Gastrocnemius medialis (tissue), 4 donors: Measurements from ENCODE around the gene SERPINA3. TPM values are rescaled to one million over a fixed set of nuclear protein-coding genes. Genes with fewer than 3 reads are reported as not detected.
A peak's percentile ranks its signal among the peaks of the same experiment; 100 is the strongest.

Experiments used
- ATAC-seq, 2 donors: fragments of 150-250 bp; one replicate each; pipeline ENCODE4 v1.9.1; 2016
- DNase-seq, 2 donors: peaks; one replicate each; pipeline ENCODE4 v3.0.0-alpha.2; 2019
- H3K27ac ChIP-seq, 4 donors: fragments of 200-600 bp; sonication (generic); 1 replicate in 1 of 4; 2 replicates in 3 of 4; pipeline ENCODE4 v1.5.1; 2016 to 2018; ENCODE audit warnings: mild to moderate bottlenecking in 2 of 4, moderate library complexity in 1 of 4
- H3K27me3 ChIP-seq, 3 donors: fragments of 200-600 bp; sonication (generic) in 2 of 3; 1 replicate in 1 of 3; 2 replicates in 2 of 3; pipeline versions ENCODE4 v1.5.1 to v1.6.0; 2016 to 2019; ENCODE audit warnings: mild to moderate bottlenecking in 1 of 3, moderate library complexity in 1 of 3
- H3K36me3 ChIP-seq, 2 donors: fragments of 200-600 bp; sonication (generic) in 1 of 2; one replicate each; pipeline ENCODE4 v1.5.1; 2017 to 2018
- H3K4me1 ChIP-seq, 2 donors: fragments of 200-600 bp; sonication (generic) in 1 of 2; one replicate each; pipeline ENCODE4 v1.5.1; 2016 to 2017; ENCODE audit warnings: mild to moderate bottlenecking in 2 of 2
- H3K4me3 ChIP-seq, 4 donors: fragments of 200-600 bp; sonication (generic) in 3 of 4; 1 replicate in 1 of 4; 2 replicates in 3 of 4; pipeline ENCODE4 v1.5.1; 2016 to 2019; ENCODE audit warnings: mild to moderate bottlenecking in 2 of 4
- H3K9me3 ChIP-seq, 3 donors: fragments of 200-600 bp; sonication (generic) in 2 of 3; 1 replicate in 1 of 3; 2 replicates in 2 of 3; pipeline ENCODE4 v1.5.1; 2016 to 2019
- POLR2A ChIP-seq, 2 donors: fragments of 450-650 bp; IDR thresholded peaks; one replicate each; pipeline ENCODE4 v1.6.1; 2017; ENCODE audit warnings: antibody characterized with exemption in 2 of 2, mild to moderate bottlenecking in 2 of 2, moderate library complexity in 2 of 2
- in situ Hi-C, 4 donors: fragments of 200-750 bp; cut with MboI; loops; one replicate each; pipeline versions ENCODE4 v1.15.0 to v1.8.0; 2017; ENCODE audit warnings: low sequenced_read_pairs in 4 of 4
- intact Hi-C: fragments of 100-400 bp; cut with DNase I; formaldehyde crosslinking; loops from one replicate; pipeline ENCODE4 v1.15.1; 2023; ENCODE audit warnings: low total_unique reads
- total RNA-seq, 4 donors: library from RNA; depleted of rRNA; stranded (reverse); fragments of >200 nt; gene quantifications; one replicate each; pipeline versions ENCODE4 v1.1.0 to v1.2.3, GENCODE V29; 2016
- TF ChIP-seq, protein P1 (sequence below), 5 experiments: fragments of 450-650 bp in 3 of 5; fragments of 200-600 bp in 2 of 5; sonication (generic) in 2 of 5; IDR thresholded peaks in 4 of 5; conservative IDR thresholded peaks in 1 of 5; 1 replicate in 4 of 5; 2 replicates in 1 of 5; pipeline ENCODE4 v1.5.1; 2016 to 2019; ENCODE audit warnings: antibody characterized with exemption in 5 of 5, mild to moderate bottlenecking in 3 of 5, moderate library complexity in 3 of 5

SERPINA3 gene
- total RNA-seq, 4 donors from 2014 or later: 18.3 to 80.9 (median 66.3) TPM

DNA sequence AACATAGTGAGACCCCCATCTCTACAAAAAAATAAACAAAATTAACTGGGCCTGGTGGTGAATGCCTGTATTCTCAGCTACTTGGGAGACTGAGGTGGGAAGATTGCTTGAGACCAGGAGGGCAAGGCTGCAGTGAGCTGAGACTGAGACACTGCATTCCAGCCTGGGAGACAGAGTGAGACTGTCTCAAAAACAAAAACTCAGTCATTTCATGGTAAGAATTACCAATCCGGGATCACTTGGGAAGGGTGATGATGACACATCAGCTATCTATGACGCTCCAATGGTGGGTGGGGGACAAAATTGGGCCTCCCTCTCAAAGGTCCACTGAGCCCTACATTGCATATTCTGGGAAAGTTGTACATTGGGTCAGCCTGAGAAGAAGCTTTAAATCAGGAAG lies 47.7 kb downstream of the SERPINA3 start:
- Histone ChIP-seq H3K4me1 (peaks cover 0 to 3% of the 10 kb centered on the region in 2 donors), H3K36me3 (no peaks in the 10 kb centered on the region), H3K27me3 (no peaks in the 10 kb centered on the region), H3K27ac (no peak overlapping the region), H3K4me3 (no peak overlapping the region), H3K9me3 (no peaks in the 10 kb centered on the region)
- no peak for ATAC-seq
- in situ Hi-C loops: no loop called here
- intact Hi-C loops: no loop called here
- no peak for TF ChIP-seq POLR2A (IDR thresholded peaks at IDR 0.05)
- TF ChIP-seq, protein P1, sequence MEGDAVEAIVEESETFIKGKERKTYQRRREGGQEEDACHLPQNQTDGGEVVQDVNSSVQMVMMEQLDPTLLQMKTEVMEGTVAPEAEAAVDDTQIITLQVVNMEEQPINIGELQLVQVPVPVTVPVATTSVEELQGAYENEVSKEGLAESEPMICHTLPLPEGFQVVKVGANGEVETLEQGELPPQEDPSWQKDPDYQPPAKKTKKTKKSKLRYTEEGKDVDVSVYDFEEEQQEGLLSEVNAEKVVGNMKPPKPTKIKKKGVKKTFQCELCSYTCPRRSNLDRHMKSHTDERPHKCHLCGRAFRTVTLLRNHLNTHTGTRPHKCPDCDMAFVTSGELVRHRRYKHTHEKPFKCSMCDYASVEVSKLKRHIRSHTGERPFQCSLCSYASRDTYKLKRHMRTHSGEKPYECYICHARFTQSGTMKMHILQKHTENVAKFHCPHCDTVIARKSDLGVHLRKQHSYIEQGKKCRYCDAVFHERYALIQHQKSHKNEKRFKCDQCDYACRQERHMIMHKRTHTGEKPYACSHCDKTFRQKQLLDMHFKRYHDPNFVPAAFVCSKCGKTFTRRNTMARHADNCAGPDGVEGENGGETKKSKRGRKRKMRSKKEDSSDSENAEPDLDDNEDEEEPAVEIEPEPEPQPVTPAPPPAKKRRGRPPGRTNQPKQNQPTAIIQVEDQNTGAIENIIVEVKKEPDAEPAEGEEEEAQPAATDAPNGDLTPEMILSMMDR (IDR thresholded peaks at IDR 0.05 in 4 of 5, conservative IDR thresholded peaks at IDR 0.05 in 1 of 5): no peak
- DNase-seq: no peak

DNA sequence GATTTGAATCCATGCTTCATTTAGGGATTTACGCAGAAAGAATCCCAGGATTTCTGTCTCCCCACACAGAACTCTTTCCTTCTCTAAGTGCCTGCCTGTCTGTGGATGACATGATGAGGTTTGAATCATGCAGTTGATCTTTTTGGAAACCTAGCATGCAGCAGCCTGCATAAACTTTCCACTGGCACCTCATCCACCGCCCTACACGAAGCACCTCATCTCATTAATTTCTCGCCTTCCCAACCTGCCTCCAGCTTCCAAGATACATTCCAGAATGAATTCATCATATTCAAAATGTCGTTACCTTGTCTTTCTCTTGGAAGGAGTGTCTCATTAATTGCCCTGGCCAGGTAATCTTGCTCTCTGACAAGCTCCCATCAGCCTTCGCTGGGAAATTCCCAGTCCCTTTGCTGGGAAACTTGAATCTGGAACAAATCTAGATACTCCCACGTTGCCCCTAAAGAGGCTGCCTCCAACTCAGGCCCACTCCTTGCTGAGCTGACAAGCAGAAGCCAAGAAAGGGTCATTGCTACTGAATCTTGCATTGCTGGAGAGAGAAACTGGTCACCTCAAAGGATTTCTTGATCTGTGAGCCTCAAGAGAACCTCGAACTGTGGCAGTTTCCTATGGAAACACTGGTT lies 48.2 kb downstream of the SERPINA3 start:
- TF ChIP-seq, protein P1 (IDR thresholded peaks at IDR 0.05 in 4 of 5, conservative IDR thresholded peaks at IDR 0.05 in 1 of 5): no peak
- TF ChIP-seq POLR2A (IDR thresholded peaks at IDR 0.05): no peak
- no peaks in the 10 kb centered on the region for H3K27me3 ChIP-seq
- in situ Hi-C loops: no loop called here
- no peaks in the 10 kb centered on the region for H3K36me3 ChIP-seq
- no peak overlapping the region for H3K27ac ChIP-seq
- ATAC-seq (no peak), DNase-seq (no peak)
- intact Hi-C loops: no loop called here
- H3K4me1 ChIP-seq: peaks cover 0 to 3% of the 10 kb centered on the region in 2 donors
- no peaks in the 10 kb centered on the region for H3K9me3 ChIP-seq
- H3K4me3 ChIP-seq: no peak overlapping the region

DNA sequence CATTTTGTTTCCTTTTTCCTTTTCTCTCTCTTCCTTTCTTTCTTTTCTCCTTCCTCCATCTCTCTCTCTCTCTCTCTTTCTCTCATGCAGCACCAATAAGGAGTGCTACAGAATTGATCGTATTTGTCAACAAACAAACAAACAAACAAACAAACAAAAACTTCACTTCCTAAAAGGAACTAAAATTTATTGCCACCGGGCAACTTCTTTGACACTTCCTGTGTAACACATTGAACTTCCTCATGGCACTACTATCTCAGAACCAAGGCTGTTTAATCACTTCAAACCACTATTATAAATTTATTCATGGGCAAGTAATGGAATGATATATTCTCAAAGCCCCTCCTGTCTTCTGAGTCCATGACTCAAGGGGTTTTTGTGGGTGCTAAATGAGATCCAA lies 51.3 kb downstream of the SERPINA3 start:
- TF ChIP-seq POLR2A (IDR thresholded peaks at IDR 0.05): no peak
- TF ChIP-seq, protein P1 (IDR thresholded peaks at IDR 0.05 in 4 of 5, conservative IDR thresholded peaks at IDR 0.05 in 1 of 5): no peak
- intact Hi-C loops (no loop called here), in situ Hi-C loops (no loop called here)
- no peak for DNase-seq
- Histone ChIP-seq H3K36me3 (no peaks in the 10 kb centered on the region), H3K4me3 (no peak overlapping the region), H3K4me1 (peaks cover 0 to 3% of the 10 kb centered on the region in 2 donors), H3K27ac (no peak overlapping the region), H3K9me3 (no peaks in the 10 kb centered on the region), H3K27me3 (no peaks in the 10 kb centered on the region)
- ATAC-seq: no peak

DNA sequence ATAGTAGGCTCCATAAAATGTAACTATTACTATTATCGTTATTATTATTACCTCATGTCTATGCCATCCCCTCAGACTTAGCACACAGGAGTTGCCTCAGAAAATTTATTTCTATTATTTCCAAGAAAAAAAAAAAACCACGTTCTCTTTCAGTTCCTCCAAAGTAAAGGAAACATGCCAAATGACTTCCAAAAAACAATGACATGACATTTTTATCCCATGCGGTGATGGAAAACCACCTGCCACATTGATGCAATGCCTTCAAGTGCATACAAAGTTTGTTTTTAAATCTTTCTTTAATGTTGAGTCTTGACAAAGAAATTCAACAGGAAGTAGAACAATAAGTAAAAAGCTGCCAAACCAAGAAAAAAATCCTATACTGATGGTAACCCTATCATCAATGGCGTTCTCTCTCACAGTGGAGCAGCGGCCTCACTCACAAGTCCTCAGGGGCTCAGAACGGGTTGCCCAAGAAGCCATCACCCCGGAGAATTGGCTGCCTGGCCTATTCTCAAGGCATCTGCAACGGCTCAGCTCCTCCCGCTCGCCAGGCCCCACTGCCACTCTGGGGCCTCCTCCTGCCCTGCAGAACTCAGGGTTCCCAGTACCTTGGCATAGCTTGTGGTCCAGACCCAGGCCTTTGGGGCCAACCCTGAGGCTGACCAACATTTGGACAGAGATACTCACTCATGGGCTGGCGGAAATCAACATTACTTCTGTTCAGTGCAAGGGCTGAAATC lies 51.9 kb downstream of the SERPINA3 start:
- no peak for DNase-seq
- peak overlapping the region in 1 of 4 donors; percentile 34 for H3K27ac ChIP-seq
- ATAC-seq: no peak
- H3K36me3 ChIP-seq: no peaks in the 10 kb centered on the region
- in situ Hi-C loops (no loop called here), intact Hi-C loops (no loop called here)
- no peaks in the 10 kb centered on the region for H3K27me3 ChIP-seq
- TF ChIP-seq POLR2A (IDR thresholded peaks at IDR 0.05): no peak
- TF ChIP-seq, protein P1 (IDR thresholded peaks at IDR 0.05 in 4 of 5, conservative IDR thresholded peaks at IDR 0.05 in 1 of 5): no peak
- no peak overlapping the region for H3K4me3 ChIP-seq
- no peaks in the 10 kb centered on the region for H3K9me3 ChIP-seq
- peaks cover 0 to 3% of the 10 kb centered on the region in 2 donors for H3K4me1 ChIP-seq
